ENCODE results near the gene FRMD4A. TPM values are rescaled to one million over a fixed set of nuclear protein-coding genes. Genes with fewer than 3 reads are reported as not detected.
"Not testable (repeated sequence)": the region's sequence is repeated elsewhere in the genome, so short reads cannot be mapped to it uniquely, and the experiment has no call there.

FRMD4A gene
- total RNA-seq, 1 experiment from 2014 or later: not detected

DNA sequence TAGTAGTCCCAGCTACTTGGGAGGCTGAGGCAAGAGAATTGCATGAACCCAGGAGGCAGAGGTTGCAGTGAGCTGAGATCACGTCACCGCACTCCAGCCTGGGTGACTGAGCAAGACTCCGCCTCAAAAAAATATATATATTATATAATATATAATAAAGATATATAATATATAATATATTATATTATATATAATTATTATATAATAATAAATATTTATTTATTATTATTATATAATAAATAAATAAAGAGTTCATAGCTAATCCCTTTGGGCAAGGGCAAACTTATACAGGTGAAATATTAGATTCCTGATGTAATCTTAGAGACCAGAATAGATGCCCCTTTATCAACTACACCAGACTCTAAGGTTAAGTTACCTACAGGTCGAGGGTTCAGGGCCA is 558.7 kb downstream of the FRMD4A start:
- Histone ChIP-seq H3K4me1 (ENCODE audit: low read length) (peaks cover 17% of the 10 kb centered on the region), H3K9me2 (replicated peaks; ENCODE audit: insufficient read depth, low read length) (no peaks in the 10 kb centered on the region), H3K9me3 (ENCODE audit: low read length) (no peaks in the 10 kb centered on the region), H3K36me3 (ENCODE audit: insufficient read depth, low read length) (no peaks in the 10 kb centered on the region), H3K27ac (ENCODE audit: low read length) (no peak overlapping the region), H3K4me3 (ENCODE audit: low read length) (no peak overlapping the region), H3K4me2 (ENCODE audit: low read depth, low read length, poor library complexity, severe bottlenecking) (no peak overlapping the region), H3K79me2 (ENCODE audit: low read length) (no peaks in the 10 kb centered on the region), H2AFZ (ENCODE audit: low read length) (no peak overlapping the region), H3K9ac (ENCODE audit: low read length) (no peak overlapping the region), H3K27me3 (ENCODE audit: low read length) (no peaks in the 10 kb centered on the region), H4K20me1 (ENCODE audit: insufficient read depth, low read depth, low read length) (no peaks in the 10 kb centered on the region)
- no peak for DNase-seq

DNA sequence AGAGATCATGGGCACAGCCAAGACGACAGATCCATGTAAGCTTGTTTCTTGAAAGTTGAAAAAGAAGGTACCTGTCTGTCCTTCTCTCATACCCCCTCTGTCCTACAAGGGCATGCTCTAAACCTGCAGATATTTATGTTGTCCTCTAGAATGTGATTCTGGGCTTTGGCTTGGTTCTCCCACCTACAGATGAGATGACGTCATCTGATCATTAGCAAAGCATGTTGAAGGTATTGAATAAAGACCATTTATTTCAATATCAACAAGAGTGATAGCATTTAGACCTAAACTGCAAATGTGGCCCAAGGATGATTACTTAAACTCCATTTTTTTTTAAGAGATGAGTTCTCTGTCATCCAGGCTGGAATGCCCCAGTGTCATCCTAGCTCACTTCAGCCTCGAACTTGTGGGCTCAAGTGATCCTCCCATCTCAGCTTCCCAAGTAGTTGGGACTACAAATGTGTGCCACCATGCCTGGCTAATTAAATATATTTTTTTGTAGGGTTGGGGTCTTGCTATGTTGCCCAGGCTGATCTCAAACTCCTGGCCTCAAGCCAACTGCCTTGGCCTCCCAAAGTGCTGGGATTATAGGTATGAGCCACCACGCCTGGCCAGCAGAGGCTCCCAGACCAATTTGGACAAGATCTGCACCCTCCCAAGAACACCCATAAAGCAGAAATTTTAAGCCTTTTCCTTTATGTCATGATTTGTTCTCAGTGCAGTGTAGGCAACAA is 559.8 kb downstream of the FRMD4A start:
- Histone ChIP-seq H3K27ac (ENCODE audit: low read length) (no peak overlapping the region), H3K36me3 (ENCODE audit: insufficient read depth, low read length) (no peaks in the 10 kb centered on the region), H3K9ac (ENCODE audit: low read length) (no peak overlapping the region), H4K20me1 (ENCODE audit: insufficient read depth, low read depth, low read length) (no peaks in the 10 kb centered on the region), H3K27me3 (ENCODE audit: low read length) (no peaks in the 10 kb centered on the region), H3K79me2 (ENCODE audit: low read length) (no peaks in the 10 kb centered on the region), H2AFZ (ENCODE audit: low read length) (no peak overlapping the region), H3K9me2 (replicated peaks; ENCODE audit: insufficient read depth, low read length) (no peaks in the 10 kb centered on the region), H3K9me3 (ENCODE audit: low read length) (no peaks in the 10 kb centered on the region), H3K4me3 (ENCODE audit: low read length) (no peak overlapping the region), H3K4me2 (ENCODE audit: low read depth, low read length, poor library complexity, severe bottlenecking) (no peak overlapping the region), H3K4me1 (ENCODE audit: low read length) (peaks cover 8% of the 10 kb centered on the region)
- no peak for DNase-seq

DNA sequence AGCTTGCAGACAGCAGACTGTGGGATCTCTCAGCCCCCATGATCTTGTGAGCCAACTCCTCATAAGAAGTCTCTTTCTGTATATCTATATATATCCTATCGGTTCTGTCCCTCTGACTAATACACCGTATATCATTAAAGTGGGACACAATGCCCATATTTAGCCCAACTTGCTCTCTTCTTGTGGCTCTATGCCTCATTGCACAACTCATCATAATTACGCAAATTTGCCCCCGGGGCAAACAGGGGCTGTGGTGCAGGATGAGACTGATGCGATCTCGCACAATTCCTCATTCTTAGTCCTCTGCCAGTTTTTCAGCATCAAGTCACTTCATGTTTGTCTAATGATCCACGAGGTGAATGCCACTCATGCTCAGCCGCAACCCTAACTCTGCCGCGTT is 560.8 kb downstream of the FRMD4A start:
- no peak overlapping the region for H3K27ac ChIP-seq (ENCODE audit: low read length)
- no peaks in the 10 kb centered on the region for H3K9me2 ChIP-seq (replicated peaks; ENCODE audit: insufficient read depth, low read length)
- DNase-seq: peak; percentile 61
- no peaks in the 10 kb centered on the region for H3K9me3 ChIP-seq (ENCODE audit: low read length)
- no peaks in the 10 kb centered on the region for H3K79me2 ChIP-seq (ENCODE audit: low read length)
- H3K9ac ChIP-seq (ENCODE audit: low read length): no peak overlapping the region
- H4K20me1 ChIP-seq (ENCODE audit: insufficient read depth, low read depth, low read length): no peaks in the 10 kb centered on the region
- H3K4me2 ChIP-seq (ENCODE audit: low read depth, low read length, poor library complexity, severe bottlenecking): peak overlapping the region; percentile 26
- H3K4me1 ChIP-seq (ENCODE audit: low read length): peaks cover 8% of the 10 kb centered on the region
- H3K27me3 ChIP-seq (ENCODE audit: low read length): no peaks in the 10 kb centered on the region
- no peak overlapping the region for H2AFZ ChIP-seq (ENCODE audit: low read length)
- H3K36me3 ChIP-seq (ENCODE audit: insufficient read depth, low read length): no peaks in the 10 kb centered on the region
- H3K4me3 ChIP-seq (ENCODE audit: low read length): no peak overlapping the region

DNA sequence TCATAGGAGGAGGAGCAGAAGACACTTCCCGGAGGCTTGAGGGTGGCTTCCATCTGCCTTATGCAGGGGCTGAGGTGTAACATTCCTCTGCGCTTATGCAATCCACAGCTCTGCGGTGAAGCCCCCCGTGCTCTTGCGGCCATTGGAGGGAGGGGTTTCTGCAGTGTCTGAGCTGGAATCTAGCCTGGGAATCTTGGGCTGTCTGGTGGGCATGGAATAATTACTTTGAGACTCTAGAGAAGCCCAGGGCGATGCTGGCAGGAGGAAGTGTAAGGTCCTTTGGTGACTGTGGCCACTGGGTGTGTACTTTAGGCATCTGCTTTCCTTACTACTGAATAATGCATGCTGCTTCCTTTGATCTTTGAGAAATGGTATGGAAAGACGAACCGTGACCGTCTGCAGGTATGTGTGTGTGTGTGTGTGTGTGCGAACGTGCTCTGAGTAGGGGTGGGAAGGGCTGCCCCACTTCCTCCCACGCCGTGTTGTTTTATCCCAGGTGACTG is 563.0 kb downstream of the FRMD4A start:
- H3K9me2 ChIP-seq (replicated peaks; ENCODE audit: insufficient read depth, low read length): no peaks in the 10 kb centered on the region
- no peak overlapping the region for H3K4me2 ChIP-seq (ENCODE audit: low read depth, low read length, poor library complexity, severe bottlenecking)
- H3K4me1 ChIP-seq (ENCODE audit: low read length): peaks cover 8% of the 10 kb centered on the region
- H3K36me3 ChIP-seq (ENCODE audit: insufficient read depth, low read length): no peaks in the 10 kb centered on the region
- H2AFZ ChIP-seq (ENCODE audit: low read length): no peak overlapping the region
- no peaks in the 10 kb centered on the region for H3K79me2 ChIP-seq (ENCODE audit: low read length)
- H3K4me3 ChIP-seq (ENCODE audit: low read length): no peak overlapping the region
- no peak for DNase-seq
- H3K27me3 ChIP-seq (ENCODE audit: low read length): no peaks in the 10 kb centered on the region
- H3K9me3 ChIP-seq (ENCODE audit: low read length): no peaks in the 10 kb centered on the region
- H4K20me1 ChIP-seq (ENCODE audit: insufficient read depth, low read depth, low read length): no peaks in the 10 kb centered on the region
- no peak overlapping the region for H3K27ac ChIP-seq (ENCODE audit: low read length)
- H3K9ac ChIP-seq (ENCODE audit: low read length): no peak overlapping the region

DNA sequence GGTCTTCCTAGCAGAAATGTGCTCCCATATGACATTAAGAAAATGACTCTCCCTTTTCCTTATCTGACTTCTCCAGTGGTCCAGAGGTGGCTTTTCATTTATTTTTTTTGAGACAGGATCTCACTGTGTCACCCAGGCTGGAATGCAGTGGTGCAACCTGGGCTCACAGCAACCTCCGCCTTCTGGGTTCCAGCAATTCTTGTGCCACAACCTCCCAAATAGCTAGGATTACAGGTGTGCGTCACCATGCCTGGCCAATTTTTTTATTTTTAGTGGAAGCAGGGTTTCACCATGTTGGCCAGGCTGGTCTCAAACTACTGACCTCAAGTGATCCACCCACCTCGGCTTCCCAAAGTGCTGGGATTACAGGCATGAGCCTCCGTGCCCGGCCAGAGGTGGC is 563.6 kb downstream of the FRMD4A start:
- H3K79me2 ChIP-seq (ENCODE audit: low read length); H3K36me3 ChIP-seq (ENCODE audit: insufficient read depth, low read length); H3K9me2 ChIP-seq (replicated peaks; ENCODE audit: insufficient read depth, low read length): not testable (repeated sequence)

DNA sequence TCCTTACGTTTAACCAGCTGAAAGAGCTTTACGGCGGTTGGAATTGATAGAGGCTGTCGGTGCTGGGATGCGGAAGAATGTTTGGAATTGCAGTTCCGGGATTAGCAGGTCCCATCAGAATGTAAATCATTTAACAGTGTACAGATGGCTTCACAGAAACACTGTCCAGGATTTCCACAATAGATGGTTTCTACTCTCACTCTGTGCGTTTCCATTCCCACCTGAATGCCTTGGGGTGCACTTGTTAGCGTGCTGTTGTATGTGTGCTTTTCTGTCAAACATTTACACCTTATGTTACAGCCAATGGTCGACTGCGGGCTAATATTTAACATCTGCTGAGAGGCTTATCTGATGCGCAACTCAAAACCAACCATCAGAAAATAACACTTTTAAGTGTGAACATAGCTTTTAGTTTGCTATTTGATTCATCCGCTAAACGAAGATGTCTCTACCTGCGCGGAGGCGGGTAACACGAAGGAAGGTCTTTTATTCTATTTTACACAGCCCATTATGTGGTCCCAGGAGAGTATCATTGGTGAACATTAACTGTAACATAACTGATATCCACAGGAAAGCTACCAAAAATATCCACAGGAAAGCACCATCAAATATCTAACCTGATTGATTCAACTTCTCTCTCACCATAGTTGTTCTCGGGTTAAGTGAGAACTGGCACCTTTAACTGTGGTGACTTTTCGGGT is 564.9 kb downstream of the FRMD4A start:
- Histone ChIP-seq H2AFZ (ENCODE audit: low read length) (no peak overlapping the region), H3K27me3 (ENCODE audit: low read length) (no peaks in the 10 kb centered on the region), H3K9me3 (ENCODE audit: low read length) (no peaks in the 10 kb centered on the region), H3K27ac (ENCODE audit: low read length) (no peak overlapping the region), H3K4me3 (ENCODE audit: low read length) (no peak overlapping the region), H3K4me1 (ENCODE audit: low read length) (peaks cover 8% of the 10 kb centered on the region), H3K9me2 (replicated peaks; ENCODE audit: insufficient read depth, low read length) (no peaks in the 10 kb centered on the region), H3K9ac (ENCODE audit: low read length) (no peak overlapping the region), H3K79me2 (ENCODE audit: low read length) (no peaks in the 10 kb centered on the region), H3K4me2 (ENCODE audit: low read depth, low read length, poor library complexity, severe bottlenecking) (no peak overlapping the region), H4K20me1 (ENCODE audit: insufficient read depth, low read depth, low read length) (no peaks in the 10 kb centered on the region), H3K36me3 (ENCODE audit: insufficient read depth, low read length) (no peaks in the 10 kb centered on the region)
- DNase-seq: no peak

More for the DNA sequence above, 563.6 kb downstream of the FRMD4A start:
- H3K9ac ChIP-seq (ENCODE audit: low read length); H3K4me3 ChIP-seq (ENCODE audit: low read length); H2AFZ ChIP-seq (ENCODE audit: low read length); H3K4me2 ChIP-seq (ENCODE audit: low read depth, low read length, poor library complexity, severe bottlenecking); DNase-seq; H4K20me1 ChIP-seq (ENCODE audit: insufficient read depth, low read depth, low read length); H3K4me1 ChIP-seq (ENCODE audit: low read length); H3K9me3 ChIP-seq (ENCODE audit: low read length); H3K27me3 ChIP-seq (ENCODE audit: low read length); H3K27ac ChIP-seq (ENCODE audit: low read length): not testable (repeated sequence)

DNA sequence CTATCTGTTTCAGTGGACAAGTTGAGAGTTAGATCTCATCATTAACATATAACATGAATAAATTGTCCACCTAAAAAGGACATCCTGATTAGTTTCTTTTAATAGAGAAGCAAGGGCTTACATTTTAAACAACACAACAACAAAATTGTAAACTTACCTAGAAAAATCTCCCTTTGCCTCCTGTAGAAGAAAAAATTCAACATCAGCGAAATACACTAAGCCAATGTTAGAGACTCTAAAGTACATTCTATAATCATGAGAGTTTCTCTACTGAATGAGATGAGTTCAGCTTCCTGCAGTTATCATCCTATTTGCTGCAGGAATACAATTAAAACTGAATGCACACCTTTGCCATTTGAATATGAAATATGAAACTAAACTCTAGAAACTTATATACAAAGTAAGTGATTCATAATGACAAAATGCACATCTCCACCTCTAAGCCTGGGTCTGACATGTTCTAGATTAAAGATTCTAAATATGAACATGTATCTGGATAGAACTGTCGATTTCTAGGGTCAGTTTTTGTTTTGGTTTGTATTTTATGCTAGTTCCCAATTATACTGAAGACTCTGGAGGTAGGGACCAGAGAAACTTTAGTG is 569.1 kb downstream of the FRMD4A start:
- Histone ChIP-seq H3K79me2 (ENCODE audit: low read length) (no peaks in the 10 kb centered on the region), H4K20me1 (ENCODE audit: insufficient read depth, low read depth, low read length) (no peaks in the 10 kb centered on the region), H3K36me3 (ENCODE audit: insufficient read depth, low read length) (no peaks in the 10 kb centered on the region), H3K4me1 (ENCODE audit: low read length) (no peaks in the 10 kb centered on the region), H3K27ac (ENCODE audit: low read length) (no peak overlapping the region), H3K9ac (ENCODE audit: low read length) (no peak overlapping the region), H3K9me2 (replicated peaks; ENCODE audit: insufficient read depth, low read length) (no peaks in the 10 kb centered on the region), H3K4me2 (ENCODE audit: low read depth, low read length, poor library complexity, severe bottlenecking) (no peak overlapping the region), H2AFZ (ENCODE audit: low read length) (no peak overlapping the region), H3K9me3 (ENCODE audit: low read length) (no peaks in the 10 kb centered on the region), H3K27me3 (ENCODE audit: low read length) (no peaks in the 10 kb centered on the region), H3K4me3 (ENCODE audit: low read length) (no peak overlapping the region)
- no peak for DNase-seq

DNA sequence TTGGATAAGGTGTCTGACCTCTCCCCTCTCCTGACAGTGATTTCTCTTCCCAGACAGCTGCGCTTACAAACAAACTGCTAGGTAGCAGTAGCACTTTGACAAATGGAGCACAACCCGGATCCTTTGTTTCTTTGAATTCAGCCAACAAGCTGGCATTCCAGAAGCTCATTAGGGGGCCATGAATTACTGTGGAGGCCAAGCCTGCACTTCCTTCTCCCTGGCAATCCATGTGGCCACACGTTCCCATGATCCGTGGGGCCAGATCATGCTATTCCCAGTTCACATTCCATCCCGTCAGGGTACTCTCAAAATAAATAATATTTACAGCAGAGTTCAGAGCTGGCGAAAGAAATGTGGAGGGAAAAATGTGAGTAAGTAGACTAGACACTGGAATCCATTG is 571.6 kb downstream of the FRMD4A start:
- H3K36me3 ChIP-seq (ENCODE audit: insufficient read depth, low read length): no peaks in the 10 kb centered on the region
- H3K4me1 ChIP-seq (ENCODE audit: low read length): no peaks in the 10 kb centered on the region
- no peaks in the 10 kb centered on the region for H4K20me1 ChIP-seq (ENCODE audit: insufficient read depth, low read depth, low read length)
- H3K4me3 ChIP-seq (ENCODE audit: low read length): no peak overlapping the region
- no peaks in the 10 kb centered on the region for H3K9me2 ChIP-seq (replicated peaks; ENCODE audit: insufficient read depth, low read length)
- no peaks in the 10 kb centered on the region for H3K27me3 ChIP-seq (ENCODE audit: low read length)
- DNase-seq: no peak
- no peak overlapping the region for H2AFZ ChIP-seq (ENCODE audit: low read length)
- H3K9ac ChIP-seq (ENCODE audit: low read length): no peak overlapping the region
- H3K79me2 ChIP-seq (ENCODE audit: low read length): no peaks in the 10 kb centered on the region
- no peak overlapping the region for H3K27ac ChIP-seq (ENCODE audit: low read length)
- no peak overlapping the region for H3K4me2 ChIP-seq (ENCODE audit: low read depth, low read length, poor library complexity, severe bottlenecking)
- no peaks in the 10 kb centered on the region for H3K9me3 ChIP-seq (ENCODE audit: low read length)

Data from Karpas-422 (cell line).